Posterior vena cava (tissue), 2 donors: ENCODE data around the gene RAD51. TPM values are rescaled to one million over a fixed set of nuclear protein-coding genes. Genes with fewer than 3 reads are reported as not detected.

Source experiments
- DNase-seq: peaks from one replicate; pipeline ENCODE4 v3.0.0-alpha.2; 2020; ENCODE audit warnings: low spot score
- intact Hi-C, 2 donors: fragments of 100-400 bp; cut with DNase I; formaldehyde crosslinking; loops; one replicate each; pipeline versions ENCODE4 v1.14.1 to v1.14.2; 2022 to 2023
- total RNA-seq, 2 donors: library from RNA; stranded (reverse); fragmentation: NEBNext Ultra II Directional; extraction: Animal tissue kit (Norgen Biotek cat#: 25700); gene quantifications; one replicate each; pipeline ENCODE4 v1.2.1, GENCODE V29; 2021
- donor health status: DM: yes; HTN: yes; CAD: no.
- donor health status: DM: yes; HTN: yes; CAD: no.

Gene RAD51
- total RNA-seq, 2 donors from 2014 or later = 0.52 to 1.0 TPM

GRCh38 chr15:40773496-40773895, 78.5 kb downstream of the RAD51 start:
- DNase-seq = no peak
- intact Hi-C loops = no loop called here

- intact Hi-C loops = no loop called here
- DNase-seq = no peak
Measured at GRCh38 chr15:40773902-40774301, 78.9 kb downstream of the RAD51 start.

GRCh38 chr15:40775007-40775406, 80.0 kb downstream of the RAD51 start:
- intact Hi-C loops = no loop called here
- DNase-seq = no peak

GRCh38 chr15:40775740-40776536, 81.0 kb downstream of the RAD51 start:
- no peak for DNase-seq

GRCh38 chr15:40776537-40777141, 81.7 kb downstream of the RAD51 start:
- DNase-seq = no peak
- intact Hi-C loops = no loop called here

More at GRCh38 chr15:40775740-40776536, 81.0 kb downstream of the RAD51 start:
- intact Hi-C loops = no loop called here

Other genes starting within 250 kb of the RAD51 start
- 10 to 100 TPM; 11.8 to 15.8 TPM for gene CHST14, start 224.2 kb upstream of the RAD51 start, total RNA-seq
- 10 to 100 TPM; 27.0 to 31.1 TPM for gene CCDC32, start 130.1 kb upstream of the RAD51 start, total RNA-seq
- 1 to 10 TPM; 5.0 to 6.8 TPM for gene RPUSD2, start 125.9 kb upstream of the RAD51 start, total RNA-seq
- under 1 TPM; 0.52 to 0.79 TPM for gene KNL1, start 100.9 kb upstream of the RAD51 start, total RNA-seq
- 10 to 100 TPM; 22.3 to 23.6 TPM for gene RMDN3, start 60.1 kb downstream of the RAD51 start, total RNA-seq
- gene GCHFR, start 68.9 kb downstream of the RAD51 start, total RNA-seq = 1 to 10 TPM; 7.1 to 8.9 TPM
- under 1 TPM; 0.10 to 0.28 TPM for gene C15orf62, start 74.8 kb downstream of the RAD51 start, total RNA-seq
- 1 to 10 TPM; 8.3 to 8.6 TPM for gene ZFYVE19, start 111.9 kb downstream of the RAD51 start, total RNA-seq
- 10 to 100 TPM; 18.3 to 22.9 TPM for gene DNAJC17, start 112.3 kb downstream of the RAD51 start, total RNA-seq
- not detected for gene PPP1R14D, start 133.5 kb downstream of the RAD51 start, total RNA-seq
- gene SPINT1, start 148.9 kb downstream of the RAD51 start, total RNA-seq = 1 to 10 TPM; 1.7 to 3.2 TPM
- gene RHOV, start 179.1 kb downstream of the RAD51 start, total RNA-seq = not detected
- gene VPS18, start 199.3 kb downstream of the RAD51 start, total RNA-seq = 10 to 100 TPM; 21.9 to 23.3 TPM
- gene DLL4, start 234.2 kb downstream of the RAD51 start, total RNA-seq = 1 to 10 TPM; 7.4 to 9.8 TPM